HG03175 (cell line): ENCODE results near the gene ANKRD60.

Experiments
- ATAC-seq: cut with Tn5 transposase; IDR thresholded peaks from one replicate; pipeline ENCODE4 v1.9.1; 2021; ENCODE audit warnings: mild to moderate bottlenecking, moderate library complexity; ENCODE audit not compliant: unreplicated experiment

The ANKRD60 gene

DNA sequence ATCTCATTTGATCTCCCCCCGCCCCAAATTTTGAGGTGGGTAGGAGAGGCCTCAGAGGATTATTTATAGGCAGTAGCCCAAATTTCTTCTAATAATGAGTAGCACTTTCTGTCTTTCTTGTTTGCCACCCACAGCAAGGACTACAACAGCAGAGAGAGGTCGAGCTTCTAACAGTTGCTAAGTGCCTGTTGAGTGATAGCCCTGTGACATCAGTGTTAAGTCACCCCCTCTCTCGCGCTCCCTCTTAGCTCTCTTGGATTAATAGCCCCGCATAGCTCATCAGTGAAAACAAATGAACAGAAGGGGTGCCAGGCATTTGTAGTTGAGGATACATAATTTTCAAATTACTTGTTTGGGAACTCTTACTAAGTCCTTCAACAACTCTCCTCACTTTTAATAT is 3.5 kb downstream of the ANKRD60 start:
- ATAC-seq: no peak

DNA sequence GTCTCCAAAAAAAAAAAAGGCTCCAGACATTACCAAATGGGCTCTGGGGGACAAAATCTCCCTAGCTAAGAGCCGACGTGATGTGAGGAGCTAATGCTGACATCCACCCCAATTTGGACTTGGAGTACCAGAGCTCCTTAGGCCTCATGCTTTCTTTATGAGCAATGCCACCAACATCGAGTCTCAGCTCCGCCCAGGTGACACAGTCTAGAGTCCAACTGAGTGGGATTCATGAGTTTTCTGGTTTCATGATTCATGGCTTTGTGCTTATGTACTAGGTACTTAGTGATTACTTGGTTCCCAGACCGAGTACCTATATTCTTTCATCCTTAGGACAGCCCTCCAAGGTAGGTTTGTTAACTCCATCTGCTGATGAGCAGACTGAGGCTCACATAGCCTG is 4.4 kb downstream of the ANKRD60 start:
- ATAC-seq: no peak

GRCh38 chr20:58223358-58223941 is 5.0 kb downstream of the ANKRD60 start:
- ATAC-seq: no peak

DNA sequence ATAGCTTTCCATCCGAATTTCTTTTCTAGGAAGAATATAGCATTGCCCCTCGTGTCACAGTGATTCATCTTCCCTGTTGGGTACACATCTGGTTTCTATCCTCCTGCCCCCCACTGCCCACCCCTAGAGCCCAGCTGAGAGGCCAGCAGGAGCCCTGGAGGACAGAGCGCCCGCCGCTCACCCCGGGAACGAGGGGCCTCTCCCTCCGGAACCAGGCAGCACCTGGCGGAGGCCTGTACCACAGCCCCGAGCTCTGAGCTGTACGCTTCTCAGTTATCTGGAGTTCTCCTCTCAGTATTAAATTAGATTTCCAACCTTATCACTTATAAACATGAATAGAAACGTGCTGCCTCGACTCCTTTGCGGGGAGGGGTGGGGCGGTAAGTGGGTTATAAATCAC is 6.0 kb downstream of the ANKRD60 start:
- ATAC-seq: no peak

DNA sequence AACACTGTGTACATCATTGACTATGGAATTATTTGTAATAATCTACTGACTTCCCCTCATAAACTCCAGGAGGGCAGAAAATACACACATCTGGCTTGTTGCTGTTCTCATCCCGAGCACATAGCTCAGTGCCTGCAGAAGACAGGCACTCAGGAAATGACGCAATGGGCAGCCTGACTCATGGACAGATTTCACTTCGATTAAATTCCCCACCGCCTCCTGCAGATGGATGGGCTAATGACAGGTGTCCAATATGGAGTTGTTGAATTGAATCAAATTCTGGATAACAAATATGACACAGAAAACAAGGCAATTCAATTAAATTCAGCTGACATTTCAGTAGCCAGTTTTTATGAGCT is 9.1 kb downstream of the ANKRD60 start:
- no peak for ATAC-seq

GRCh38 chr20:58218665-58219341 is 9.7 kb downstream of the ANKRD60 start:
- no peak for ATAC-seq

GRCh38 chr20:58216334-58216733 is 12.1 kb downstream of the ANKRD60 start:
- ATAC-seq: no peak

DNA sequence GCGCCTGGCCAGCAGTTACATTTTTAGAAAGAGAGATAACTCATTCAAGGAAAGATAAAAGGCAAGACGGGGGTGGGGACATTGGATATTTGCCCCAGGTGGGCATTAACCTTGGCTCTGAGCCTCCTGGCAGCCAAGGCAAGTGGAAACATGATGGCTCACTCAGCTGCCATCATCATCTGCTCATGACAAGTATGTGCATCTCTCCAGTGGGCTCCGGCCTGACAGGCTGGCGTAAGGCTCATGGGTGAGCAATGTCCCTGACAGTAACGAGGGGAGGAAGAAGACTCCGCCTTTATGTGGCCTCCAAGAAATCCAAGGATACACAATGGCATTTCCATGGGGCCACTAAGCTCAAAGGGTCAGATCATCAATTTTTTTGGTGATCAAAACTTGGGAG is 13.3 kb downstream of the ANKRD60 start:
- ATAC-seq: no peak

- ATAC-seq: no peak
These were observed 14.1 kb downstream of the ANKRD60 start for GRCh38 chr20:58214310-58214709.

- ATAC-seq: no peak
These were observed 14.7 kb downstream of the ANKRD60 start for GRCh38 chr20:58213716-58214115.

DNA sequence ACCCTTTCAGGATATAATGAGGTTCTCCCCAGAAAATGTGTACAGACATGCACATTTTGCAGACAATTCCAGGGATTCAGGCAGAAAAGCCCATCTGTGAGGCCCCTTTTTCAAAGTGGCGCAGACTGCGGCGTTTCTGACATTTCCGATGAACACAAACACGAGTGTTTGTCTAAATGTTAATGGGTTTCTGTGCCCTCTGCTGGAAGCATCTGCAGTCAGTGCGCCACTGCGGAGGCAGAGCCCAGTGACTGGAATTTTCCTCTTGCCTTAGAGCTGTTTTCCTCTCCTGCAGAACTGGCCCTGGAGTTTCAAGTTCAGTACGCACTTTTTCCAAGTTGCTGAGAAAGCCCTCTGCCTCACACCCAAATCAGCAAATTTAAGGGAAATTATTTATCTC is 15.3 kb downstream of the ANKRD60 start:
- ATAC-seq: no peak

- no peak for ATAC-seq
These were observed 15.8 kb downstream of the ANKRD60 start for GRCh38 chr20:58212636-58213035.

DNA sequence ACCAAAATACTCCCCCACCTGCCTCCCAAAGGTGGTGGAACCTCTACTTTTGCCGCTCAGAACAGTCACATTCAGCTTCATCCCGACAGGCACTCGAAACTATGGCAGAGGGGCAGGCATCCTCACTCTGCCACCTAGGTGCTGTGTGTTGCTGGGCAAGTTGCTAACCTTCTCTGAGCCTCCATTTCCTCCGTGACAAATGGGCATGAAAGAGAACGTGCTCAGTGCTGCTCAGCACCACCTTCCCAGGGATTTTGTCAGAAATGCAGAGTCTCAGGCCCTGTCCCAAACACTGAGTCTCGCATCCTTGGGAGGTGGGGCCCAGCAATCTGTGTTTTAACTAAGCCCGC is 18.1 kb downstream of the ANKRD60 start:
- no peak for ATAC-seq

DNA sequence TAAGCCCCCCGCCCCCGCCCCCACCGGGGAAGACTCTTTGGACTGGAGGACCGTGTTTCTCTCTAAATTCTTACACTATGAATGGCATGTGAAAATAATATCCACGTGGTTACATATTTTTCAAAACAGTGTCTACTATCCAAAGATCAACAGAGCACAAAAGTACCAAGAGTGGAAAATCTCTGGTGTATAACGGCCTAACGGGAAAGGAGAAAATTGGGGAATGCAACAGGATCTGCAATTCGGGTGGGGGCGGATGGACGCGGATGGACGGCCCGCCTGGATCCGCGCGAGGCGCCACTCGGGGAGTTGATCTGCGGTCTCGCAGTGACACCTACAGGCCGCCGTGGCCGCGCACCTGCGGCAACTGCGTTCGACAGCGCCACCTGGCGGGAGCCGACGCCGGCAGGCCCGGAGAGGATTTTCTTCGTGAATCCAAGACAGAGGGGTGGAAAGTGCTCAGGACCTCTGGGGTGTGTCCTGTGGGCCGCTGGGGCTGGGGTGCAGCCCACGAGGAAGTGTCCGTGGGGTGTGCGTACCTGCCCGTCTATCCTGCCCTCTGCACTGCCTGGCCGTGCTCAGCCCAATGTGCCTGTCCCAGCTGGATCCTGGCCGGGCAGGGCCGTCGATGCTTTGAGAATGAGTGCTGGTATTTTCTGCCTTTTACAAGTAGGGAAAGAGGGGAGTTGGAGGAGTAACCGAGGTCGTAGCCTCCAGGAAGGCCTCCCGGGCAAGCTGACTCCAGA is 18.6 kb downstream of the ANKRD60 start:
- ATAC-seq: peak; percentile 66

DNA sequence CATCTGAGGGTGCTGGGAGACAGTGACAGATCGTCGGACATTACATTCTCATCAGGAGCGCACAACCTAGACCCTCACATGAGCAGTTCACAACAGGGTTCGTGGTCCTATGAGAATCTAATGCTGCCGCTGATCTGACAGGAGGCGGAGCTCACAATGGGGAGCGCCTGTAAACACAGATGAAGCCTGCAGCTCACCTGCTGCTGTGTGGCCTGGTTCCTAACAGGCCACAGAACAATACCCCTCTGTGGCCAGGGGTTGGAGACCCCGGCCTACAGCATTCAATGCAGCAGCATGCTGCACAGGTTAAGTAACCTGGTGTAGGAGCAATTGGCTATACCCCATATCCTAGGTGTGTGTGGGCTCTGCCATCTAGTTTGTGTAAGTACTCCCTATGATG is 19.5 kb downstream of the ANKRD60 start:
- no peak for ATAC-seq

- no peak for ATAC-seq
These were observed 22.6 kb downstream of the ANKRD60 start for GRCh38 chr20:58205850-58206249.

DNA sequence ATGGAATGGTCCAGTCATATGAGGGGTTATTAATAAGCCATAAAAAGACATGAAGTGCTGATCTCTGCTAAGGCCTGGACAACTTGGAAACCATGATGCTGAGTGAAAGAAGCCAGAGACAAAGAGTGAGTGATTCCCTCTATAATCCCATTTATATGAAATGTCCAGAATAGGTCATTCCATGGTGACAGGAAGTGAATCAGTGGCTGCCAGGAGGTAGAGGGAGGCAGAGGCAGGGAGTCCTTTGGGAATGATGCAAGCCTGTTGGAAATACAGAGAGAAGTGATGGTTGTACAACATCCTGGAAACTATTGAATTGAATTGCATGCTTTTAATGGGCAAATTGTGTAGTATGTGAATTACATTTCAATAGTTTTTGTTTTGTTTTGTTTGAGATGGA is 26.4 kb downstream of the ANKRD60 start:
- no peak for ATAC-seq

- no peak for ATAC-seq
These were observed 26.8 kb downstream of the ANKRD60 start for GRCh38 chr20:58201616-58202015.

DNA sequence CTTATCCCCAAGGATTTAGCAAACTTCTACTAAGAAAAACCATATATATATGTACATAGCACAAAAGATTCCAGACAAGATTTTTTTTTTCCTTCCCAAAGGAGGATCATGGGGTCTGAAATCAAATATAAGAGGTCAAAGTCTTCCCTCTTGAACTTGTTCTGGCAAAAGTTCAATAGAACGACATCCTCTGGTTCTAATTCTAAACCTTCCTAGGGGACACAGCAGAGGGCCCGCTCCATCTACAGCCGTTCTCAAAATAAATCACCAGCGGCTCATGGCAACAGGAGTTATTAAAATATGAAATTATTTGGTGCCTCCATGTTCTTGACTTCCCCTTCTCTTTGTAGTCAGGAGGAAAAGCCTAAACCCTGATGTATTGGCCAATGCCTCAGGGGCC is 29.0 kb downstream of the ANKRD60 start:
- ATAC-seq: no peak

- ATAC-seq: no peak
These were observed 29.5 kb downstream of the ANKRD60 start for GRCh38 chr20:58198901-58199355.

DNA sequence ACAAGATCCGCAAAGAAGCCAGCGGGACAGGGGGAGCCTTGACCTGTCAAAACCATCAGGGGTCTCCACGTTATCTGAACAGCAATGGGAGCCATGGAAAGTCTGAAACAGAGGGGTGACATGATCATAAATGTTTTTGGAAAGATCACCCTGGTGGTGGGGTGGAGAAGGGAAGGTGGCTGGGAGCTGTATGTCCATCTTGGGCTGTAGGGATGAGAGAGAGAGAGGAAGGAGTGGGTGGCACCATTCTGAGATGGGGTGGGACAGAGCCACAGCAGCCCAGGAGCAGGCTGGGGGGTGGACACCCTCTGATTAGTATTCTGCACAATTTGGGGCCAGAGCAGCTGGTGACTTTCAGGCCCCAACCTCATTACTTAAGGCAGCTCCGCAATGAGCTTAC is 30.1 kb downstream of the ANKRD60 start:
- no peak for ATAC-seq

GRCh38 chr20:58197185-58197469 is 31.3 kb downstream of the ANKRD60 start:
- no peak for ATAC-seq
